Stimulated activated CD4-positive, alpha-beta T cell treated with anti-CD3 and anti-CD28 coated beads, Interleukin-4, amount 100 ng/mL, for 24 hours (primary cell): ENCODE measurements around the gene PAIP1.
"Not testable (repeated sequence)": the region's sequence is repeated elsewhere in the genome, so short reads cannot be mapped to it uniquely, and the experiment has no call there.

Experiments used
- DNase-seq: peaks from one replicate; pipeline ENCODE4 v3.0.0-alpha.2; 2020

PAIP1 gene

DNA sequence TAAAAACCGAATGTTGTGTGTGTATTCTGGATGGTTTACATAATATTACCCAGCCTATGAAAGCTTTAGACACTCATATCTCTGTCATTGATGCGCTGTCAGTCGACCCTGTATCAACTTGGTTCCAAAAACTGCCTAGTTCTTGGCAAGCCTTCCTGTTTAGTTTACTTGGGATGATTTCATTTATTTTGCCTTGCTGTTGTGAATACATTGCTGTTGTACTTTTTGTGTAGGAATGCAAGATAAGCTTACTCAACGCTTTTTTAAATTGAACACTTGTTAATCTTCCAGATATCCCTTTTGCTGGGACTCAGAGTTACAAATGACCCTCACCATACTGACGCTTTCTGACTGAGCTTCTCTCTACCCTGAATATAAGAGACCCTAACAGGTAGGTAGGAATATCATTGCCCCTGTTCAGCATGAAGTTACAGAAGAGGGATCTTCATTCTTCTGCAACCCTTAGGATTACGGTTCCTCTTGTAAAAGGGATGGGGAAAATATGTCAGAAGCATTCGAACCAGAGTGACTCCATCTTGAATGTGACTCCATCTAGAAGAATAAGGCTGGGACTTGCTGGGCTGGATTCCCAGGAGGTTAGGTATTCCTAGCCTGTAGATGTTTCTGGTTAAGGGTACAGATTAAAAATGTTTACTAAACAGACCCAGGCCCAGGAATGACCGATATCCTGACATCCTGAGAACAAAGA, 13.7 kb upstream of the PAIP1 start:
- no peak for DNase-seq

DNA sequence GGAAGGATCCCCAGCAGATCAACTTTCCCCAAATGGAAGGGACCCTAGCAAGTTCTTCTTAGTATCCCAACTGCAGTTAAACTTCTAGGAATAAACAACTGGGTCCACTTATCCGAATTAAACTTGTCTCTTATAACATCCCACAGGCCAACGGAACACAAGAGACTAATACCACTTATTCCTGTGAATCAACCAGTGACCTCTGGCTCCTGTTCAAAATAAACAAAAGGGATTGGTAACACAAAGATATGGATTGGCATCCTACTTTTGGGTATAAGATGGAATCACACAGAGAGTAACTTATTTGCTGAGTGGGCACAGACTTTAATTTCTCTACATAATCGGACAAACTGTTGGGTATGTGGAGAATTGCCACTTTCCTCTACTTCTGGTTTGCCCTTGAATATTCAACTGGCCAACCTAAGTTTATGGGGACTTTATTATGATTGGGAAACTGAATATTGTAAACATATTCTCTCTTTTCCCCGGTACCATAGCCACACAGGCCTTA, 12.4 kb upstream of the PAIP1 start:
- DNase-seq, result no peak

DNA sequence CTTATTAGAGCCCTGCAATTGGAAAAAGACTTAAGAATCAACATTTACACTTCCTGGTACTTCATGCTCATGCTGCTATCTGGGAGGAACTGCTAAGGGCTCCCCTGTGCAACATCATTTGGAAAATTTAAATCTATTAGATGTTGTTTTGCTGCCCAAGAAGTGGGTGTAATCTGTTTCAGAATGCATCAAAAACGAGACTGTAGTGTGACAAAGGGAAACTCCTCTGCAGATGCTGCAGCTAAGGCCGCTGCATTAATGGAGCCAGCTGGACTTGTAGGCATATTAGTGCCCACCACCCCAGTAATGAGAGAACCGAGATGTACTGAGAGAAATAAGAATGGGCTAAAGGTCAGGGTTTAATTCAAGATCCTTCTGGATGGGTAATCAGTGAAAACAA, 11.1 kb upstream of the PAIP1 start:
- DNase-seq, result no peak

DNA sequence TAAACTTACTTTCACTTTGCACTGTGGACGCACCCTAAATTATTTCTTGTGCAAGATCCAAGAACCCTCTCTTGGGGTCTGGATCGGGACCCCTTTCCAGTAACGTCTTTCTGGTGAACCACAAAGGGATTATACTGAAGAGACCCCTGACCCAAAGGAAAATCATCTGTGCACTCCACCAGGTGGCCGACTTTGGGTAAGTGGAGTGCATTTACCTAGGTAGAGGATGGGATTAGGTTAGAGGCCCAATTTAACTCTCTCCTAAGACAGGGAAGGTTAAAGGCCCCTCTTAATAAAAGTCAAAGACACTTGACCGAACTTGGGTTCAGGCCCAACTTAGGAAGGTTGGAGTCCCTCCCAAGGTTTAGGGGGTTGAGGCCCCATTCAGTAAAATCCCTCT, 8.2 kb upstream of the PAIP1 start:
- no peak for DNase-seq

DNA sequence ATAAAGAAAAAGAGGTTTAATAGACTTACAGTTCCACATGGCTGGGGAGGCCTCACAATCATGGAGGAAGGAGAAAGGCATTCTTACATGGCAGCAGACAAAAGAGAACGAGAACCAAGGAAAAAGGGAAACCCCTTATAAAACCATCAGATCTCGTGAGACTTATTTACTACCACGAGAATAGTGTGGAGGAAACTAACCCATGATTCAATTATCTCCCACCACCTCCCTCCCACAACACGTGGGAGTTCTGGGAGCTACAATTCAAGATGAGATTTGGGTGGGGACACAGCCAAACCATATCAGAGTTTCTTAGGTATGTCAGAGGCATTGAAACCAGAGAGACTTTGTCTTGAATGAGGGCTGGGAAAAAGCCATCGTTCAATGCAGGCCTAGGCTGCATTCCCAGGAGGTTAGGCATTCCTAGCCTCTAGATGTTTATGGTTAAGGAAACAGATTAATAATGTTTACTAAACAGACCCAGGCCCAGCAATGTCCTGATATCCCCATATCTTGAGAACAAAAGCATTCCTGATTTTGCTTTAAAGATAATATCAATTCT, 7.5 kb upstream of the PAIP1 start:
- no peak for DNase-seq

DNA sequence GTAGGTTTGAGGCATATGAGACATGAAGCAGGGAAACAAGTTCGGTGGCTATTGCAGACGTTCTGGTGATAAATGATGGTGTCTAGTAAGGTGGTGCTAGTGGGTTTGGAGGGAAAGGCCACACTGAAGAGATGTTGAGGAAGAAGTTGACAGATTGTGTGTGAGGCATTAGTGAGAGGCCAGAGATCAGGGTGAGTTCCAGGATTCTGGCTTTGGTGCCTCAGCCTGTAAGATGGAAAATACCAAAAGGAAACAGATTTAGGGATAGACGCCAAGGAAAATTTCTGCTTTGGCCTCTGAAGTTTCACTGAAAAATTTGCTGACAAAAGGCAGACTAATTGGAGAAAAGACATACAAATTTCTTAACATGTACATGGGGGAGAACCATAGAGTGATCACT, 6.4 kb upstream of the PAIP1 start:
- DNase-seq, result no peak

DNA sequence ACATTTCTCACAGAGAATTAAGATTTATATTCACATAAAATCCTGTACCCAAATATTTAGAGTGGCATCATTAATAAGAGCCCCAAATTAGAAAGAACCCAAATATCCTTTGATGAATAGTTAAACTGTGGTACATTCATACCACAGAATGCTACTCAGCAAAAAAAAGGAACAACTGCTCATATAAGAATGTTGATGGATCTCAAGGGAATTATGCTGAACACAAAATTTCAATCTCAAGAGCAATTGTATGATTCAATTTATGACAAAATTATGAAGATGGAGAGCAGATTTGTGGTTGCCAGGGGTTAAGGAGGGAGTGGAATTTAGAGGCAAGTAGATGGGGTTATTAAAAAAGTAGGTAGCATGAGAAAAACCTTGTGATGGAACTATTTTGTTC, 4.5 kb upstream of the PAIP1 start:
- DNase-seq, result no peak

DNA sequence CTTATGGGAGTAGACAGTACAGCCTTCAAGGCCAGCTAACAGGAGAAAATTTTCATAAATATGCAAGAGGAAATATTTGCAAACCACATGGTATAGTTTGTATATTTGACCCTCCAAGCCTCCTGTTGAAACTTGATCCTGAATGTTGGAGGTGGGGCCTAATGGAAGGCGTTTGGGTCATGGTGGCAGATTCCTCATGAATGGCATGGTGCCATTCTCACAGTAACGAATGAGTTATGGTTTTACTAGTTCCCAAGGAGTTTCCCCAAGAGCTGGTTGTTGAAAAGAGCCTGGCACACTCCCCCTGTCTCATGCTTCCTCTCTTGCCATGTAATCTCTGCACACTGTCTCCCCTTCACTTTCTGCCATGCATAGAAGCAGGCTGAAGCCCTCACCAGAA, 3.3 kb upstream of the PAIP1 start:
- no peak for DNase-seq

DNA sequence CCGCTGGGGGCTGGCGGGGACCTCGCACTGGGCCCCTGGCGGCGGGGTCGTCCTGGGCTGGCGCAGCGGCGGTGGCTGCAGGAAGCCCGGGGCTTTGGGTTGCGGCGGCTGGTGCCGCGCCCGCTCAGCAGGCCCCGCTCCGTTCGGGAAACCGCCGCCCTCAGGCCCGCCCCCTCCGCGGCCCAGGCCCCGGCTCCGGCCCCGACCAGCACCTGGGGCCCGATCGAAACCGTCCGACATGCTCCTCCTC, 345 bp downstream of the PAIP1 start:
- DNase-seq, result not testable (repeated sequence)

DNA sequence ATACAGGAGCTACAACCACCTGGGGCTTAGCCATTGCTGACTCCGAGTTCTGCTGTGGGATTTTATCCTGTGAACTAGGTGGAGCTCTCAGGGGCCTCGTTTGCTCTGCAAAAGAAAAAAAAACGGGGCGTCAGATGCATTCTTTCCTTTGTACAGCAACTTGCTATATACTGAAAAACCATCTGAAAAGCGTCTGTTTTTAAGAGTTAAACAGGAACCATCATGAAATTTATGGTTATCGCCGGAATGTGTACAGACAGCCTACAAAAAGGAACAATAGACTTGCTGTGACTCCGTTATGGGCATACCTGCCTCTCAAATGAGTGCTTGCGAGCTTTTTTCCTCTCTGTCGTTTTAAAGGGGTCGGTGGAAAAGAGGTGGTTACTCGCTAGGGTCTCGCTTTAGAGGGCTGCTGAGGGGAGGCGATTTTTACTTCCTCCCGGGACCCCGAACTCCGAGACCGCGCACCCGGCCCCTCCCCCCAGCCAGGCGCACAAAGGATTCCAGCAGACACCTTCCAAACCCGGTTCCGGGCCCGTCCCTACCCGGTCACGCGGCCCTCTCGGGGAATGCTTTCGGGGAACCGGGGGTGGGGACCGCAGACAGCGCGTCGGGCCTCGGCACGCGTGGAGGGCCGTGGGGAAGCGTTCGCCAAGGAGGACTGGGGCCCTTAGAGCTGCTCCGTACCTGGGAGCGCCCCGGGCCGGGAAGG, 826 bp downstream of the PAIP1 start:
- peak; percentile 57 for DNase-seq

DNA sequence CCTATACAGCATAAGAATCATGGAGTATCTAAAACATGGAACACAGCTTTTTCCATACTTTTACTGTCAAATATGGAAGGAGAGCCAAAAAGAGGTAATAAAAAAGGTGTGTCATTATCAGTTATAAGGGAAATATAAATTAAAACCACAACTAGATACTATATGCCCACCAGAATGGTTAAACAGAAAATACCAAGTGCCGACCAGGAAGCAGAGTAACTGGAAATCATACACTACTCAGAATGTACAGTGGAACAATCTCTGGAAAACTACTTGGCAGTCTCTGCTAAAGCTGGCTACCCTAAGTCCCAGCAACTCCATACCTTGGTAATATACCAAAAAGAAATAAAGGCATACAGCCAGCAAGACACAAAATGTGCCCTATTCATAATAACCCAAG, 2.4 kb downstream of the PAIP1 start:
- DNase-seq, result no peak

DNA sequence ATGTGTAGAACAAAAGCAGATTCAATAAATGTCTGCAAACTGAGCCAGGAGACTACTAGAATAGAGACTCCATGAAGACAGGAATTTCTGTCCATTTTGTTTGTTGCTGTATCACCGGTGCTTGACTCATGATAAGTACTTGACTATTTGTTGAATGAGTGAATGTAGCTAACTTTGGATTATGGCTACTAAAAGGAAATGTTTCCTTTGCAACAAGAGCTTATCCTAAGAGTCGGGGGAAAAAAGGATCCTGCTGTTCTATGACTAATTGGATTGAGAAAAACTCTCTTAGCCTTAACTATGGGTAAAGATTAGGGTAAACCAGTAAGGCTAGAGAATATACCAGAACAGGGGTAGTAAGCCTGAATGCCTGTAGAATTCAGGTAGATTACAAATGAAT, 3.5 kb downstream of the PAIP1 start:
- DNase-seq, result no peak

DNA sequence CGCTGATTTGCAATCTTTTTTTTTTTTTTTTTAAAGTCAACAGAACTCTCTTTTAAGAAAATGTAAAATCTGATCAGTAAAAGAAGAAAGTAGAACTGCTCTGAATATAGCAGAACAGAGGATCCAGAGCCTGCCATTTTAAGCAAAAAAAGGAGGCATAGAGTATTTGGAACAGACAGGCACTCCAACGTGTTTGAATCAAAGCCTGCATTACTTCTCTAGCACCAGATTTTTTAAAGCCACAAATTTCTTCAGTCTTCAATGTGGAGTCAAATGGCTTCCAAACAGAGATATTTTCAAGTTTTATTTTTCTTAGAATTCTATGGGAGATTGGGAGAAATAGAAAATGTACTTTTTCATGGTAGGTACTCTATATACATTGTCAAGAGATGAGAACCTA, 5.1 kb downstream of the PAIP1 start:
- DNase-seq, result no peak

DNA sequence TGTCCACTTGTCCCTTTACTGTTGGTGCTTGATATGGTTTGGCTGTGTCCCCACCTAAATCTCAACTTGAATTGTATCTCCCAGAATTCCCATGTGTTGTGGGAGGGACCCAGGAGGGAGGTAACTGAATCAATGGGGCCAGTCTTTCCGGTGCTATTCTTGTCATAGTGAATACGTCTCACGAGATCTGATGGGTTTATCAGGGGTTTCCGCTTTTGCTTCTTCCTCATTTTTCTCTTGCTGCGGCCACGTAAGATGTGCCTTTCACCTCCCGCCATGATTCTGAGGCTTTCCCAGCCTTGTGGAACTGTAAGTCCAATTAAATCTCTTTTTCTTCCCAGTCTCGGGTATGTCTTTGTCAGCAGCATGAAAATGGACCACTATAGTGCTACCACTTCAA, 7.6 kb downstream of the PAIP1 start:
- DNase-seq, result not testable (repeated sequence)

DNA sequence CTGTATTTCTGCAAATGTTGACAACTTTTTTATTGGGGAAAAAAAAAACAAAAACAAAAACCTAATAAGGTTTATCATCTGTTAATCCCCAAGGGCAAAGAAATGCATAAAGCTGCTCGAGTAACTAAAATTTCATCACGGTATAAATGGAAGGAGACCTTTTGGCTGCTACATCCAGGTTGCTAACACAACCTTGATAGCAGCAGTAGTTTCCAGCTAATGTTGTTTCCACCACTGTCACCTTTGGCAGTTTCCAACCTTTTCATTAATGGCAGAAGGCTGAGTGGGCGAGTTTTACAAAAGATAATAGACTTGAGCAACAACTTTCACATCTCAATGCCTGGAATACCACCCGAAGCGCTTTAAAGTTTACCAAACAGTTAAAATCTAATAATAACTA, 8.5 kb downstream of the PAIP1 start:
- no peak for DNase-seq

DNA sequence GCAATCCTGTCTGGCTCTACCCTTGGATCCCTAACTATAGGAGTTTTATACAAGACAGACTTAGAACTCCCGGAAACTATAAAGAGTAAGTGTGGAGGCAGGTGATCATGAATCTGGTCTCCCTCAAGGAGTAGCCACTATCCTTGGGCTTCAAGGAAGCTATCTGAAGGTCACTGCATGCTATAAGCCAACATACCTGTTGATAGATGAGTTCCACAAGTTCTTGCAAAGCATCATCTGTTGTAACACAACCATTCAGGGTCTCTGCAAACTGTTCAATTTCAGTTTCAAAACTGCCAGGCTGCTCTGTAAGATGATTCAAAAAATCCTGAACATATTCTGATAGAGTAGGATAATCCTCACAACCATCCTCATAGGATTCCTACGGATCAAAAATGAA, 9.3 kb downstream of the PAIP1 start:
- DNase-seq, result no peak

DNA sequence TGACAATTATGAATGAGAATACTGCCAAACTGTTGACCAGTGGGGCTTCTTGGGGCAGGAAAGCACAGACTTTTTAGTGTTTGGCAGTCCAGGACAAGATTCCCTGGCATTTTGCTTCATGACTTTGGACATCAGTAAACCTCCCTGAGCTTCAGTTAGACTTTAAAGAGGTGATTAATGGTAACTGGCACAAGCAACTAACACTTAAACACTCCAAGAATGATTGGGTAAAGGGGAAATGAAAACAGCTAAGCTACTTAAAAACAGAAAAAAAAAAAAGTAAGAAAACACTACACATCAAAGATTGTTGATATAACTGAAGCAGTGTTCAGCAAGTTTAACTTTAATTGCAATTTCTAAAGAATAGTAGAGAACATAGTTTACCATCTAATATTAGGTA, 13.4 kb downstream of the PAIP1 start:
- no peak for DNase-seq

DNA sequence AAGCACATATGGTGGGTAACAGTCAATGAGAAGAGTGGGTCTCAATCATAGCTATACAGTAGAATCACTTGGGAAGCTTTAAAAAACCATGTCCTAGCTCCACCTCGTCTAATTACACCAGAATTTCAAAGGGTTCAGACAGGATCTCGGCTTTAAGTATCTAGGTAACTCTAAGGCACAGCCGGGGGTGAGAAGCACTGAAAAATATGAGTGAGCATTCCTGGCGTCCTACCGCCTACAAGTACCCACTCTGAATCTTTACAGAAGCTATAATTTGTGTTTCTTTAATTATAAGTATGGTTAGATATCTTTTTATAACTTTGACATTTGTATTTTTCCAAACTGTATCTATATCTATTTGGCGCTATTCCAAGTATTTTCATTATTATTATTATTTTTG, 16.1 kb downstream of the PAIP1 start:
- DNase-seq, result no peak

DNA sequence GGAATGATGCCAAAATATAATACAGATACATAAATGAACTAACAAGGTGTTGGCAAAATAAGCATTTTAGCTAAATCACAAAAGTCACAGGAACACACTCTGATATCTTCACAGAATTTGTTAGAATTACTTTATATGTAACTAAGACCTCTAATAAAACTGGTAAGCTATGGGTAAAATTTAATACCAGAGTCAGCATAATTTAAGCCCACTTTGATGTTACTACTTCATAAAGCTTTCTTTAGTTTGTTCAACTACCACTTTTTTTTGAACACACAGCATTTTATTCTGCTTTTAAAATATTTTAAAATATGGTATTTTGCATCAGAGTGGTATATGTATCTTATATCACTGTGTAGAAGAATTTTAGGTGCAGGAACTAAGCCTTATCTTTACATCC, 19.9 kb downstream of the PAIP1 start:
- DNase-seq, result no peak

DNA sequence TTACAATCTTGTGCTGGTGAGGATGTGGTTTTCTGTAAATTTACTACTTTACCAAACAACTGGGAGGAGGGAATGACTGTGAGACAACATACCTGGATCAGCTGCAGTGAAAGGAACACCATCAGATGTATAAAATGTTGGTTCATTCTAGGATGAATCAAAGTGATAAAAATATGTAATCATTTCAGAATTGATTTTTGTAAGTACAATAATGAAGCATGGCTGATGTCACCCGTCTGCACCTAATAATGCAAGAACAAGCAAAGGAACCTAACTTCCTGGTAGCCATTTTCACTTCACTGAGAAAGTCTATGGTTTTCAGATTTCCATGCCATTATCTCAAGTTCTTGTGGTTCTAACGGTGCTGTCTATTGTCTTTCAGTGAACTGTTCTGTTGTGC, 23.2 kb downstream of the PAIP1 start:
- DNase-seq, result no peak

DNA sequence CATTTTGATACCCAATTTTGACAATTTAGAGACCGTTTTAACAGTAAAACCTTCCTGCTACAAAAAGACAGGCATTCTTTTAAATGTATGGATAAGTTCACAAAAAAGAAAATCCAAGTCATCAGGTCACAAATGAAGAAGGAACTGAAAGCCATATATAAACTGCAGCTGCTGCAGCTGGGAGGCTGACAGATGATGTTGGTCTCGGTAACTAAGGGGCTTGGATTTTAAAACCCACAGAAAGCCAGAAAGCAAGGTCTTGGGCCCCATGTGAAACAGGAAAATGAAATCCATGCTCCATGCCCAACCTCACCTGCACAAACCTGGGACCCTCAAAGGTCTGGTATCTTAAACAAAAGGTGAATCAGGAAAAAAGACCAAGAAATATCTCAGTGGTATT, 26.2 kb downstream of the PAIP1 start:
- DNase-seq, result no peak

DNA sequence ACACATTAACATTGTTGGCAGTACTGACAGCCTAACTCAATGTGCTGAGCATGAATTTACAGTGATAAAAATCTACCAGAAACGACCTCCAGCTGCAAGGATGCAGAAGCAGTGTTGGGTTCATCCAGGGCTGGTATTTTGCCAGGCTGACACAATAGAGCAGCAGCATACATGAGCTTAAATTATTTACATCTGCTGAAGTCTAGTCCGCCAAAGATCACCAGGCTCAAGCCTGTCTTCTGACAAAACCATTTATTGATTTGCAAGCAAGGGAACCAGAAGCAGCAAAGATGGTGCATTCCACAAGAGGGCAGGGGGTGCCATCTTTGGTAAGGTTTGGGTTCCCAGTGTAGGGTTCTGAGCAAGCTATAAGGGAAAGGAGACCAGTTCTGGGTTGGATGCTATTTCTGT, 33.2 kb downstream of the PAIP1 start:
- no peak for DNase-seq

DNA sequence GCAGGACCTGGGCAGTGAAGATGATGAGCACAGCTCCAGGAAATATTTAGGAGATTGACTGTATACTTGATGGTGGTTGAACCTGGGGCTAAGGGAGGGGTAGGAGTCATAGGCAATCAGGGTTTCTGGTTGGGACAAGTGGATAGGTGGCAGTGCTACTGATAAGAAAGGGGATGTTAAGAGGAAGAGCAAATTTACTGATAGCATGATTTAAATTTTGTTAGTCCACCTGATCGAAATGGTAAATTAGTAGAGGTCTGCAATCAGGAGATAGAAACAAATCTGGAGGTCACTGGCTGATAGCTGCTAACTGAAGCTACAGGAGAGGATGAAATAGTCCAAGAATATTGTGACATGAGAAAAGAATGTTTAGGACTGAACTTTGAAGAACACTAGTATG, 36.3 kb downstream of the PAIP1 start:
- no peak for DNase-seq

DNA sequence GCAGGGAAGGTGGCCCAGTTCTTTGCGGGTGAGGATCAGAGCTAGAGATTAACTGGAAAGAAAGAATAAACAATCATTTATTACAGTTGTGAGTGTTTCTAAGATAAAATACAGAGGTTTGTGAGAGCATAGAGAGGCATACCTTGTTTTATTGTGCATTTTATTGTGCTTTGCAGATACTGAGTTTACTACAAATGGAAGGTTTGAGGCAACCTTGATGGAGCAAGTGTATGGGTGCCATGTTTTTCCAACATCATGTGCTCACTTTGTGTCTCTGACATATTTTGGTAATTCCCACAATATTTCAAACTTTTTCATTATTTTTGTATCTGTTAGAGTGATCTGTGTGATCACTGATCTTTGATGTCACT, 41.2 kb downstream of the PAIP1 start:
- no peak for DNase-seq
